RWPE1 (cell line): ENCODE results near the gene PIGT.

Experiments
- CTCF ChIA-PET: fragments of 350-600 bp; sonication (Branson Sonifier 250); formaldehyde crosslinking; extraction: SDS; loops from one replicate; lab custom pipeline; 2021; lab: Yijun Ruan, JAX
- POLR2A ChIA-PET: fragments of 400-600 bp; formaldehyde crosslinking; extraction: SDS; loops from one replicate; lab custom pipeline; 2020; ENCODE audit warnings: antibody characterized with exemption; ENCODE audit not compliant: low non-redundant PET; lab: Yijun Ruan, JAX
- DNase-seq: peaks from one replicate; pipeline ENCODE4 v3.0.0; 2012; ENCODE audit warnings: low spot score
- H3K27ac ChIP-seq: fragments of 450-650 bp; 2 replicates; pipeline ENCODE4 v1.5.1; 2017
- CTCF ChIP-seq: fragments of 450-650 bp; conservative IDR thresholded peaks from 2 replicates; pipeline ENCODE4 v1.5.1; 2017; ENCODE audit warnings: low read depth, mild to moderate bottlenecking

Gene PIGT

GRCh38 chr20:45370571-45371160 lies 45.3 kb upstream of the PIGT start:
- TF ChIP-seq CTCF, result no peak

DNA sequence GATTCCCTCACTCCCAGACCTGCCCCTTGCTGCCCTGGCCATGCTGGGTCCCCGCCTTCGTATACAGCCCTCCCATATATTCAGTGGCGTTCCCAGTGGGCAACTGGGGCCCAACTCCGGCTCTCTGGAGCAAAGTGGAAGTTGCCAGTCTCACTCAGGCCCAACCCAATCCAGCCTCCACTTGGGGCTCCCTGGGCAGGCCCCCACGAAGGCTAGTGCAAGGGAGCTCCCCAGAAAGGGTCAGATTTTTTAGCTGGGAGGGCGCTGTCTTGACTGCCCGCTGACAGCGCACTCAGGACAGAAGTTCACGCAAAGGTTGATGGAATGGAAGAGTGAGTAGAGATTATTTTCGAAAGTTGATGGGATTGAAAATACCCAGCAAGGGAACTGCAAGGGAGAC lies 43.7 kb upstream of the PIGT start:
- CTCF ChIA-PET, result interaction anchor here (0.7 to 6.3 kb wide), 4 partner anchors 9 to 64 kb away, joined by 3 to 62 read pairs (median 20); partner anchors contain the start of gene SYS1
- POLR2A ChIA-PET, result interaction anchor here (0.5 to 0.6 kb wide), 2 partner anchors 11 to 49 kb away, joined by 7 to 11 read pairs; no protein-coding TSS in a partner anchor

More at GRCh38 chr20:45370571-45371160, 45.3 kb upstream of the PIGT start:
- ChIA-PET POLR2A (no interaction called here), CTCF (interaction anchor here (0.6 to 4.2 kb wide), 8 partner anchors 7 to 400 kb away, joined by 3 to 35 read pairs (median 4); partner anchors contain the start of gene SYS1)
- no peak for DNase-seq
- no peak overlapping the region for H3K27ac ChIP-seq

DNA sequence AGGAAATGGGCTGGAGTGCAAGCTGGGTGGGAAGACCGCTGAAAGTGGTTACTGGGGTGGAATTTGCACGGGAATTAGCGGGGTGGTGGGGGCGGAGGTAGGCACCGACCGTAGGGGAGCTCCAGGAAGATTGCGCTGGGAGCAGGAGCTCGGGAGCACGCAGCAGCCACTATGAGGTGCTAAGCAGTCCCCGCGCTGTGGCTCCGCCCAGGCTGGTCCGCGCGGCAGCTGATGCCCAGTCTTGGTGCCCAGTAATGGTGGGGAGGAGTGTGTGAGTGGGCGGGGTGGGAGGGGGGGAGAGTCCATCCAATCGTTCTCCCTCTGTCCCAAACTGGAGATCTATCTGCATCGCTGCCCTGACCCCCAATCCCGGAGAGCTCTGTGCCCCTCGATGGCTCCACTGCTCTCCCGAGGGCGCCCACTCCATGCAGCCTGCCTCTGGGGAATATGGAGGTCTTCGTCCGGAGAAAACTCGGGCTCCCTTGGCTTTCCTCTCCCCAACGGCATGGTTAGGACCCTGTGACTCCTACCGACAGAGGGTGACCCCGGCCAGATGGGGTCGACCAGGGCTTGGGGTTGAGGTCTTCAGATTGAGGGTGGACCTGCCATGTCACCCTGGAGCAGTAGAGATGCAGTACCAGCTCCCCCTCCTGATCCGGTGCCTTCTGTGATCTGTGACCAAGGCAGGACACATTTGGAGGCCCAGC lies 43.1 kb upstream of the PIGT start:
- peak overlapping the region; percentile 51 for H3K27ac ChIP-seq

More for the DNA sequence above, 43.7 kb upstream of the PIGT start:
- no peak for DNase-seq
- no peak overlapping the region for H3K27ac ChIP-seq
- no peak for TF ChIP-seq CTCF

GRCh38 chr20:45373353-45374100 lies 42.4 kb upstream of the PIGT start:
- peak overlapping the region; percentile 51 for H3K27ac ChIP-seq
- POLR2A ChIA-PET, result interaction anchor here (0.6 kb wide), 1 partner anchor 62 kb away, joined by 3 read pairs; no protein-coding TSS in a partner anchor

More for the DNA sequence above, 43.1 kb upstream of the PIGT start:
- no peak for DNase-seq
- no peak for TF ChIP-seq CTCF
- ChIA-PET POLR2A (interaction anchor here (0.6 kb wide), 1 partner anchor 50 kb away, joined by 11 read pairs; no protein-coding TSS in a partner anchor), CTCF (interaction anchor here (0.6 to 6.3 kb wide), 22 partner anchors 8 to 1438 kb away, joined by 3 to 62 read pairs (median 8); partner anchors contain the start of genes DBNDD2, PIGT and SYS1)

DNA sequence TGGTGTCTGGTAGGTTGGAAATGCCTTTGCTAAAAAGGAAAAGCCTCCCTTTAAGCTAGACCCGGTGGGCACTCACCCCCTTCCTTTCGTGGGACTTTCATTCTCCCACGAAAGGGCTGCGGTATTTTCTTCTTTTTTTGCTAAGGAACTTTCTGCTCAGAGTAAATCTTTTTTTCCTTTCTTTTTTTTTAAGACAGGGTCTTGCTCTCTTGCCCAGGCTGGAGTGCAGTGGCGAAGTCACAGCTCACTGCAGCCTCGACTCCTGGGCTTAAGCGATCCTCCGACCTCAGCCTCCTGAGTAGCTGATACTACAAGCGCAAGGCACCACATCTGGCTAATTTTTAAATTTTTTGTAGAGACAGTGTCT lies 41.9 kb upstream of the PIGT start:
- TF ChIP-seq CTCF, result peak; percentile 35
- DNase-seq, result no peak
- ChIA-PET POLR2A (interaction anchor here (0.6 kb wide), 1 partner anchor 61 kb away, joined by 3 read pairs; no protein-coding TSS in a partner anchor), CTCF (interaction anchor here (0.6 to 6.3 kb wide), 35 partner anchors 9 to 422 kb away, joined by 3 to 62 read pairs (median 5); partner anchors contain the start of genes DBNDD2, PIGT, RBPJL and SYS1)
- H3K27ac ChIP-seq, result peak overlapping the region; percentile 51

More at GRCh38 chr20:45373353-45374100, 42.4 kb upstream of the PIGT start:
- TF ChIP-seq CTCF, result peak; percentile 98
- CTCF ChIA-PET, result interaction anchor here (0.5 to 6.3 kb wide), 47 partner anchors 8 to 1438 kb away, joined by 3 to 62 read pairs (median 4); partner anchors contain the start of genes DBNDD2, PIGT, RBPJL and SYS1
- peak; percentile 93 for DNase-seq
